ENCODE results near the gene PTPN14.

- no peak for TF ChIP-seq JUND (IDR thresholded peaks at IDR 0.05)
- TF ChIP-seq CTCF (IDR thresholded peaks at IDR 0.05 in 2 of 3, conservative IDR thresholded peaks at IDR 0.05 in 1 of 3; ENCODE audit: borderline replicate concordance in 1 of 3, insufficient read depth in 1 of 3, low read depth in 2 of 3, low read length in 2 of 3) = no peak
- no peak for TF ChIP-seq EZH2phosphoT487 (IDR thresholded peaks at IDR 0.05; ENCODE audit: borderline replicate concordance)
- TF ChIP-seq POLR2A (IDR thresholded peaks at IDR 0.05; ENCODE audit: borderline replicate concordance, extremely low read depth, insufficient read depth, insufficient read length) = no peak
- TF ChIP-seq ZFX (IDR thresholded peaks at IDR 0.05) = no peak
- no peak for TF ChIP-seq ZNF274 (IDR thresholded peaks at IDR 0.05; ENCODE audit: low read depth, low read length)
Measured at GRCh38 chr1:214404571-214405213, 146.7 kb downstream of the PTPN14 start.
